ENCODE results near the gene CATSPER1.
"Not testable (repeated sequence)": the region's sequence is repeated elsewhere in the genome, so short reads cannot be mapped to it uniquely, and the experiment has no call there.

Gene CATSPER1

GRCh38 chr11:66051766-66052663, 25.7 kb upstream of the CATSPER1 start, which contains the start of gene SF3B2:
Gene SF3B2 (plus strand): TSS chr11:66052364. CDS start chr11:66052385, 21 bp downstream.
- DNase-seq (ENCODE audit: low spot score) = peak; percentile 99

DNA sequence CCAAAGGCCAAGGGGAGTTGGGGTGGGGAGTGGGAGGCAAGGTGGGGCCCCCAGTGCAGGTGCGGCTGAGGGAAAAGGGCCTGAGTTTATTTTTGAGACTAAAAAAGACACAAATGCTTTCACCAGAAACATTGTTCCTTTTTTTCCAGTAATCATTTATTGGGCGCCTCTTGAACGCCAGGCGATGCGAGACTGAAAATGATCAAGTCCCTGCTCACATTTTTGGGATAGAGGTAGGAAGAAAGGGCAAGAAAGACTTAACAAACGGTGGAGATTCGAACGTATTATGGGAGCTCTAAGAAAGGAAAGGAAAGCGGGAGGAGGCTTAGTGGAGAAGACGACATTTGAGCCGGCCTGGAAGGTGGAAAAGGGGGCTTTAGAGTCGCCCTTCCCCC, 25.1 kb upstream of the CATSPER1 start:
- no peak for DNase-seq (ENCODE audit: low spot score)

DNA sequence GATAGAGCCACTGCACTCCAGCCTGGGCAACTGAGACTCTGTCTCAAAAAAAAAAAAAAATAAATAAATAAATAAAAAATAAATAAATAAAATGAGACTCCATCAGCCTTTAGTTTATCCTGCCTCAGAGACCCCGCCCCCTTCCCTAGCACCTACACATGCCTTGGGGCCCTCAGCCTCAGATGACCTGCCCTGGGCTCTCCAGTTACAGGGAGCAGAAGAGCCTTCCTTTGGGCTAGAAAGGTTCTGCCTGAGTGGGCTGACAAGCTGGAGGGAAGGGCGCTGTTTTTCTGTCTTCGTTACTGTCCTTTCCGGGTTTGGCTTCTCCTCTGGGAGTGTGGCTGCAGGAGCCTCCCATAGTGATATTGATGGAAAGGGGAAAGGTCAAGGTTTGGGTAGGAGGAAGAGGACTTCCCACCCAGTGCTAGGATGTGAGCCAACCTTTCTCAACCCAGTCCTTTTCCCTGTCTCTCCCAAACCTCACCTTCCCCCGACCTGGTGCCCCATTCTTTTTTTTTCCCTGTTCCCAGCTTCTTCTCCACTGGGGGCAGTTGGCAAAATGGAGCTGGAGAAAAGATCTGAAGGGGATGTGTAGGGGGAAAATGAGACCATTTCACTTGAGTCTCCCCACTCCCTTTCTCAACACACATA, 24.4 kb upstream of the CATSPER1 start:
- no peak for DNase-seq (ENCODE audit: low spot score)

- no peak for DNase-seq (ENCODE audit: low spot score)
Measured at GRCh38 chr11:66048547-66049323, 22.5 kb upstream of the CATSPER1 start, which contains the start of gene GAL3ST3. Gene GAL3ST3 (minus strand): TSS chr11:66049161. CDS start chr11:66045415, 3,746 bp downstream.

- DNase-seq (ENCODE audit: low spot score) = peak; percentile 84
Measured at GRCh38 chr11:66047541-66048365, 21.5 kb upstream of the CATSPER1 start.

- no peak for DNase-seq (ENCODE audit: low spot score)
Measured at GRCh38 chr11:66046901-66047300, 20.6 kb upstream of the CATSPER1 start.

GRCh38 chr11:66045177-66045639, 18.9 kb upstream of the CATSPER1 start:
- DNase-seq (ENCODE audit: low spot score) = peak; percentile 70

DNA sequence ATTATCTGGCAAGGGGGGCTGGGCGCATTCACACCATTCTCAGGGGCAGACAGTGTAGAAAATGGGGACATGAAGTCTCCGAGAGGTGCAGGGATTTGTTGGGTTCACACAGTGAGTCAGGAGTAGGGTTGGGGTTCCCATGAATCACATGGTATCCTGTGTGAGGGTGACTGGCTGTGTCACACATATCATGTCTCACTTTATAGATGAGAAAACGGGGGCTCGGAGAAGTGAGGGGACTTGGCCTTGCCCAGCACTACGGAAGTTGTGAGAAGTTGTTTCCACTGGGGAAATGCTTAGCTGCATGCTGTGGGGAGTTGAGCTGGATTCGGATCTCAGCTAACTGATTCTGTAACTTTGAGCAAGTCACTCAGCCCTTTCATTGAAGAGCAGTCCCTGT, 18.5 kb upstream of the CATSPER1 start:
- DNase-seq (ENCODE audit: low spot score) = no peak

DNA sequence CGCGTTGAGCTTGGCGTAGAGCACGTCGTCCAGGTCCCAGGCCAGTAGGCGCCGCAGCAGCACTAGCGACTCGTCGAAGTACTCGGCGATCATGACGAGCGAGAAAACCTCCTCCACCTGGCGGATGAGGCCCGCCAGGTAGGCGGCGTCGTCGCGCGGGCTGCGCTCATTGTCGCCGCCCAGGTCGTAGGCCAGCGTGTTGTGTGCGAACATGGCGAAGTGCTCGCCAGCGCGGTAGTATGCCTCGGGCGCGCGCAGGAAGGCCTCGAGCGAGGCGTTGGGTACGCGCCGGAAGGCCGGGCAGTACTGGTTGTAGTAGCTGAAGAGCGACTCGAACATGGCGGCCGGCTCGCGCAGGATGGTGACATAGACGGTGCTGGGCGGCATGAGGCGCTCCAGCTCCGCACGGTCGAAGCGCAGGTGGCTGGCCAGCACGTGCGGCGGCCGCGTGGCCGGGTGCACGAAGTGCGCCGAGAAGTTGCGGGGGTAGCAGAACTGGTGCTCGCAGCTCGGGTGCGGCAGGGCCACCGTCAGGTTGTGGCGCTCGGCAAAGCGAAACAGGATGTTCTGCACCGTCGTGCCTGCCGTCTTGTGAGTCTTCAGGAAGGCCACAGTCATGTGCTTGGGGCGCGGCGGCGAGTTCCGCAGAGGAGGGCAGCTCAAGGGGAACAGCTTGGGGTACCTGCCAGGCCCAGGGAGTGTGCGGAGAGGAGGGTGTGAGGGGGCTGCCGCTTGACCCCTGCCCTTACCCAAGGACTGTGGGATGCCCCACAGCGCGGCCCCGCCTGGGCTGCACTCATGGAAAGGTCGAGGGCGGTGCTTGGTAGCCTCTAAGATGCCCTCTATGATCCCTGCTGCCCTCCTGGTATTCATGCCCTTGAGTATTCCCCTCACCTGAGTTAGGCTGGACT, 17.0 kb upstream of the CATSPER1 start:
- DNase-seq (ENCODE audit: low spot score) = no peak

GRCh38 chr11:66042227-66042995, 16.1 kb upstream of the CATSPER1 start:
- DNase-seq (ENCODE audit: low spot score) = no peak

GRCh38 chr11:66039765-66040164, 13.5 kb upstream of the CATSPER1 start:
- DNase-seq (ENCODE audit: low spot score) = no peak

GRCh38 chr11:66037327-66037726, 11.0 kb upstream of the CATSPER1 start:
- no peak for DNase-seq (ENCODE audit: low spot score)

GRCh38 chr11:66036334-66036710, 10.0 kb upstream of the CATSPER1 start:
- DNase-seq (ENCODE audit: low spot score) = no peak

DNA sequence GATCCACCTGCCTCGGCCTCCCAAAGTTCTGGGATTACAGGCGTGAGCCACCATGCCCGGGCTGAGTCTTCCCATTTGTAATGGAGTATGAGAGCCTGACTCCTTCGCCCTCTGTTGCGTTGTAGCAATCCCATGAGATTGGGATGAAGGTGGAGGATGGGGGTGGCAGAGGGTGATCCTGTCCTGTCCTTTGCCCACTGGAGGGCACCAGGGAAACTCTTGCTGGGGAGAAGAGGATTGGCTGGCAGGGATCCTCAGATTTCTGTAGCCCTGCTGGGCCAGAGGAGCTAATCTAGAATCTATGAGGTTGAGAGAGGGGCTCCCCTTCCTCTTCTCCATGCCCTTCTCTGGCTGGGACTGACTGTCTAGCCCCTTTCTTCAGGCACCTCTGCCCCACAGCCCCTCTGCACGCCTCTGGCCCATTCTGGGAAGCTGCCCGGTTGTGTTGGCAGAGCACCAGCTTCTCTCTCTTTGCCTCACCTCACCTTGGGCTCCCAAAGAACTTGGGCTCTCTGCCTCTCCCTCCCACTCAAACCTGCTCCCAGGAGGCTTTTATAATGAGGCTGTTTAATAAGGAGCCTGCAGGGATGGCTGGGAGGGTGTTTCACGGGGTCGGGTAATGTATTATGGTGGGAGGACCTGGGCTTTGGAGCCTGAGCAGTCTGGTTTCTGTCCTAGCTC, 9.5 kb upstream of the CATSPER1 start:
- no peak for DNase-seq (ENCODE audit: low spot score)

GRCh38 chr11:66032957-66033735, 6.9 kb upstream of the CATSPER1 start:
- no peak for DNase-seq (ENCODE audit: low spot score)

DNA sequence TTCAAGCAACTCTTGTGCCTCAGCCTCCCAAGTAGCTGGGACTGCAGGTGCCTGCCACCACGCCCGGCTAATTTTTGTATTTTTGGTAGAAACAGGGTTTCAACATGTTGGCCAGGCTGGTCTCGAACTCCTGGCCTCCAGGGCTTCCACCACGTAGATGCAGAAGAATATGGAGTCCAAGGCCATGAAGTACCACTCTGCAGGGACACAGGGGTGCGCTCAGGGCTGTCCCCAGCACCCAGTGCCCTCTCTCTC, 3.2 kb downstream of the CATSPER1 start:
- DNase-seq (ENCODE audit: low spot score) = not testable (repeated sequence)

- peak; percentile 72 for DNase-seq (ENCODE audit: low spot score)
Measured at GRCh38 chr11:66022401-66023185, 3.7 kb downstream of the CATSPER1 start.

All from kidney tubule cell (primary cell).